GM12801 (cell line): Measurements from ENCODE around the gene FLCN.

ENCODE experiments used
- CTCF ChIP-seq: IDR thresholded peaks from one replicate; pipeline ENCODE4 v1.5.1; 2011; ENCODE audit warnings: control low read depth; ENCODE audit not compliant: insufficient read length; ENCODE audit errors: extremely low read depth

FLCN gene

GRCh38 chr17:17176341-17176740, 60.6 kb downstream of the FLCN start:
- TF ChIP-seq CTCF: no peak

- TF ChIP-seq CTCF: no peak
These were observed 61.1 kb downstream of the FLCN start for GRCh38 chr17:17175917-17176316.

- TF ChIP-seq CTCF: no peak
These were observed 61.6 kb downstream of the FLCN start for GRCh38 chr17:17175340-17175739.

- TF ChIP-seq CTCF: no peak
These were observed 63.0 kb downstream of the FLCN start for GRCh38 chr17:17173921-17174320.

- no peak for TF ChIP-seq CTCF
These were observed 64.0 kb downstream of the FLCN start for GRCh38 chr17:17172990-17173389.

GRCh38 chr17:17172001-17172939, 64.7 kb downstream of the FLCN start:
- TF ChIP-seq CTCF: no peak

- no peak for TF ChIP-seq CTCF
These were observed 65.8 kb downstream of the FLCN start for GRCh38 chr17:17171186-17171585.
